H1 (cell line): ENCODE measurements around the gene SYNJ2. TPM values are rescaled to one million over a fixed set of nuclear protein-coding genes. Genes with fewer than 3 reads are reported as not detected.
A peak's percentile ranks its signal among the peaks of the same experiment; 100 is the strongest.

Experiments
- CTCF ChIA-PET: fragments of 300-600 bp; sonication (Branson Sonifier 250); formaldehyde crosslinking; loops from one replicate; lab custom pipeline; 2021; ENCODE audit not compliant: partially characterized antibody; lab: Charles Lee
- POLR2A ChIA-PET: fragments of 300-600 bp; sonication (Branson Sonifier 250); formaldehyde crosslinking; loops from one replicate; lab custom pipeline; 2021; ENCODE audit warnings: inconsistent platforms; ENCODE audit not compliant: partially characterized antibody; lab: Charles Lee
- DNase-seq, 2 experiments: peaks; one replicate each; pipeline versions ENCODE4 v3.0.0 to v3.0.0-alpha.2; 2010 to 2022; ENCODE audit warnings: low spot score in 2 of 2, low read depth in 1 of 2, mixed read lengths in 1 of 2
- FAIRE-seq: peaks from 2 replicates; lab custom pipeline; 2011; peaks lifted over from hg19 to GRCh38; lab: Jason Lieb, UNC
- H2AFZ ChIP-seq: 2 replicates; pipeline ENCODE4 v1.8.1; 2012; ENCODE audit warnings: low read length, inconsistent platforms
- H2AK5ac ChIP-seq: 2 replicates; pipeline ENCODE4 v1.6.1; 2013; ENCODE audit warnings: low read depth, low read length
- H2BK120ac ChIP-seq: replicated peaks from 2 replicates; pipeline ENCODE3; 2013; ENCODE audit warnings: low read depth, low read length, inconsistent platforms
- H2BK12ac ChIP-seq: 2 replicates; pipeline ENCODE4 v1.6.1; 2013; ENCODE audit warnings: low read depth, low read length
- H2BK15ac ChIP-seq: 2 replicates; pipeline ENCODE4 v1.6.1; 2013; ENCODE audit warnings: low read length
- H2BK20ac ChIP-seq: 2 replicates; pipeline ENCODE4 v1.6.1; 2013; ENCODE audit warnings: low read length
- H2BK5ac ChIP-seq: 2 replicates; pipeline ENCODE4 v1.6.1; 2013; ENCODE audit warnings: low read depth, low read length
- H3K14ac ChIP-seq: 2 replicates; pipeline ENCODE4 v1.6.1; 2013; ENCODE audit warnings: inconsistent platforms; ENCODE audit not compliant: insufficient read length
- H3K18ac ChIP-seq: 2 replicates; pipeline ENCODE4 v1.6.1; 2013; ENCODE audit warnings: low read length; ENCODE audit errors: extremely low read depth
- H3K23ac ChIP-seq: 2 replicates; pipeline ENCODE4 v1.6.1; 2013; ENCODE audit warnings: inconsistent platforms; ENCODE audit not compliant: insufficient read length
- H3K23me2 ChIP-seq: 2 replicates; pipeline ENCODE4 v1.6.1; 2013; ENCODE audit warnings: low read depth, low read length
- H3K27ac ChIP-seq: 2 replicates; pipeline ENCODE4 v1.6.1; 2011; ENCODE audit warnings: low read depth, low read length, inconsistent platforms
- H3K27me3 ChIP-seq, 4 experiments: replicated peaks in 1 of 4; 1 replicate in 1 of 4; 2 replicates in 3 of 4; pipeline versions ENCODE4 v1.6.1 to v1.8.1; 2011 to 2013; ENCODE audit warnings: low read length in 3 of 4, mild to moderate bottlenecking in 3 of 4, inconsistent platforms in 2 of 4, mixed read lengths in 2 of 4, moderate library complexity in 1 of 4; ENCODE audit not compliant: control insufficient read depth in 3 of 4, insufficient read depth in 3 of 4; ENCODE audit errors: extremely low read depth in 1 of 4
- H3K36me3 ChIP-seq, 4 experiments: 2 replicates each; pipeline versions ENCODE4 v1.6.1 to v1.8.1; 2011 to 2013; ENCODE audit warnings: mild to moderate bottlenecking in 4 of 4, low read length in 3 of 4, moderate library complexity in 2 of 4, control low read depth in 1 of 4, inconsistent platforms in 1 of 4; ENCODE audit not compliant: insufficient read depth in 4 of 4, control insufficient read depth in 2 of 4
- H3K4ac ChIP-seq: replicated peaks from 2 replicates; pipeline ENCODE3; 2013; ENCODE audit warnings: low read length, low read depth, mixed read lengths, inconsistent platforms; ENCODE audit not compliant: insufficient read length
- H3K4me1 ChIP-seq, 4 experiments: replicated peaks in 1 of 4; 1 replicate in 1 of 4; 2 replicates in 3 of 4; pipeline versions ENCODE4 v1.6.1 to v1.8.1; 2011 to 2013; ENCODE audit warnings: low read length in 3 of 4, inconsistent platforms in 2 of 4, mixed read lengths in 1 of 4; ENCODE audit not compliant: insufficient read depth in 4 of 4, control insufficient read depth in 3 of 4
- H3K4me2 ChIP-seq, 2 experiments: 2 replicates each; pipeline versions ENCODE4 v1.6.1 to v1.8.1; 2011 to 2013; ENCODE audit warnings: low read depth in 2 of 2, low read length in 2 of 2, control low read depth in 1 of 2, inconsistent platforms in 1 of 2, mild to moderate bottlenecking in 1 of 2; ENCODE audit not compliant: insufficient read depth in 1 of 2
- H3K4me3 ChIP-seq, 4 experiments: fragments of 200-600, 300-600 bp in 1 of 4; sonication (generic), shearing (Covaris generic), sonication (Bioruptor Twin) in 1 of 4; 2 replicates each; pipeline versions ENCODE4 v1.5.1 to v1.8.1; 2011 to 2016; ENCODE audit warnings: low read length in 4 of 4, low read depth in 3 of 4, control low read depth in 2 of 4, inconsistent platforms in 2 of 4, mild to moderate bottlenecking in 2 of 4, mixed read lengths in 1 of 4, moderate library complexity in 1 of 4; ENCODE audit not compliant: insufficient read depth in 2 of 4; ENCODE audit errors: extremely low read depth in 1 of 4
- H3K56ac ChIP-seq: replicated peaks from 2 replicates; pipeline ENCODE3; 2013; ENCODE audit warnings: low read depth, mild to moderate bottlenecking, mixed read lengths, low read length, inconsistent platforms; ENCODE audit not compliant: insufficient read length
- H3K79me1 ChIP-seq: 2 replicates; pipeline ENCODE4 v1.6.1; 2013; ENCODE audit warnings: low read depth, low read length, control low read depth
- H3K79me2 ChIP-seq, 2 experiments: 2 replicates each; pipeline versions ENCODE4 v1.6.1 to v1.8.1; 2012 to 2013; ENCODE audit warnings: low read length in 2 of 2, mild to moderate bottlenecking in 2 of 2, inconsistent platforms in 1 of 2; ENCODE audit not compliant: insufficient read depth in 2 of 2, control insufficient read depth in 1 of 2
- H3K9ac ChIP-seq, 4 experiments: replicated peaks in 1 of 4; 1 replicate in 1 of 4; 2 replicates in 3 of 4; pipeline versions ENCODE4 v1.6.1 to v1.8.1; 2011 to 2013; ENCODE audit warnings: low read depth in 3 of 4, low read length in 3 of 4, control low read depth in 2 of 4, mild to moderate bottlenecking in 2 of 4, moderate library complexity in 2 of 4, inconsistent platforms in 1 of 4; ENCODE audit errors: extremely low read depth in 1 of 4
- H3K9me3 ChIP-seq, 2 experiments: 2 replicates each; pipeline versions ENCODE4 v1.6.1 to v1.8.1; 2012 to 2013; ENCODE audit warnings: mild to moderate bottlenecking in 2 of 2, moderate library complexity in 2 of 2, control low read depth in 1 of 2, inconsistent platforms in 1 of 2, low read depth in 1 of 2, low read length in 1 of 2, mixed read lengths in 1 of 2; ENCODE audit not compliant: insufficient read depth in 2 of 2
- H4K20me1 ChIP-seq, 2 experiments: replicated peaks in 1 of 2; 2 replicates each; pipeline versions ENCODE3 to v1.8.1; 2011 to 2013; ENCODE audit warnings: inconsistent platforms in 2 of 2, low read length in 2 of 2, mild to moderate bottlenecking in 1 of 2; ENCODE audit not compliant: insufficient read depth in 2 of 2, control insufficient read depth in 1 of 2
- H4K5ac ChIP-seq: 2 replicates; pipeline ENCODE4 v1.6.1; 2013; ENCODE audit warnings: low read length, low read depth, mixed read lengths, inconsistent platforms; ENCODE audit not compliant: insufficient read length
- H4K8ac ChIP-seq: 2 replicates; pipeline ENCODE4 v1.8.0; 2013; ENCODE audit warnings: mild to moderate bottlenecking, moderate library complexity, low read length, inconsistent platforms; ENCODE audit not compliant: insufficient read depth; ENCODE audit errors: extremely low read depth
- H4K91ac ChIP-seq: replicated peaks from 2 replicates; pipeline ENCODE3; 2013; ENCODE audit warnings: low read length, mixed read lengths, inconsistent platforms; ENCODE audit not compliant: insufficient read length
- CTBP2 ChIP-seq: IDR thresholded peaks from 2 replicates; pipeline ENCODE4 v1.7.0; 2011; ENCODE audit warnings: borderline replicate concordance, mild to moderate bottlenecking, moderate library complexity, mixed read lengths, low read length; ENCODE audit not compliant: insufficient read depth, insufficient read length
- EZH2 ChIP-seq: fragments of 200-600 bp; sonication (generic); IDR thresholded peaks from 2 replicates; pipeline ENCODE4 v1.7.1; 2012; ENCODE audit warnings: low read depth, mild to moderate bottlenecking, moderate library complexity, low read length, inconsistent platforms; ENCODE audit not compliant: severe bottlenecking
- POU5F1 ChIP-seq: IDR thresholded peaks from 2 replicates; pipeline ENCODE4 v1.6.1; 2011; ENCODE audit warnings: low read depth, mild to moderate bottlenecking, low read length, moderate library complexity
- SRF ChIP-seq: IDR thresholded peaks from 2 replicates; pipeline ENCODE4 v1.6.1; 2011; ENCODE audit warnings: mild to moderate bottlenecking, low read depth, low read length, moderate library complexity
- YY1 ChIP-seq: IDR thresholded peaks from 2 replicates; pipeline ENCODE4 v1.6.1; 2011; ENCODE audit warnings: low read depth, mild to moderate bottlenecking, low read length
- WGBS, 2 experiments: shearing (Covaris generic) in 1 of 2; methylation state at CpG; one replicate each; pipeline versions ENCODE4 v1.1.6 to v1.1.7; 2013 to 2015; ENCODE audit warnings: low lambda C conversion rate in 2 of 2, mixed read lengths in 2 of 2, inconsistent platforms in 1 of 2, low coverage in 1 of 2, missing lambda C conversion rate in 1 of 2; ENCODE audit not compliant: insufficient replicate concordance in 2 of 2, insufficient coverage in 1 of 2, insufficient read length in 1 of 2; ENCODE audit errors: extremely low coverage in 1 of 2, missing lambda C conversion rate in 1 of 2; 5-methylcytosine and 5-hydroxymethylcytosine counted together
- polyA plus RNA-seq, 7 experiments: library from polyadenylated mRNA; depleted of rRNA in 3 of 7; stranded (reverse) in 5 of 7; unstranded in 2 of 7; fragments of >200 nt in 5 of 7; fragments of 200-250 nt in 2 of 7; gene quantifications; 1 replicate in 5 of 7; 2 replicates in 1 of 7; 4 replicates in 1 of 7; pipeline versions ENCODE4 v1.2.1 to v1.2.3, GENCODE V29; 2011 to 2013; ENCODE audit warnings: missing spikeins in 2 of 7, mixed read lengths in 2 of 7
- total RNA-seq: library from RNA; stranded (reverse); fragmentation: NEBNext Ultra II Directional; extraction: Animal tissue kit (Norgen Biotek cat#: 25700); gene quantifications from 2 replicates; pipeline ENCODE4 v1.2.1, GENCODE V29; 2021

Gene SYNJ2
- total and polyA plus RNA-seq, 2 of the 8 experiments (the other 6 are each of a cell fraction or from before 2014, with no cell fraction given) = 3.7 to 13.9 TPM

- Histone ChIP-seq H3K9ac (no peak overlapping the region), H3K56ac (no peak overlapping the region), H3K27me3 (no peaks in the 10 kb centered on the region), H2BK5ac (no peak overlapping the region), H3K18ac (no peak overlapping the region), H4K20me1 (no peaks in the 10 kb centered on the region), H3K36me3 (no peaks in the 10 kb centered on the region), H3K14ac (no peak overlapping the region), H4K5ac (no peak overlapping the region), H3K4me1 (peaks cover 4 to 15% (median 6%) of the 10 kb centered on the region in 4 experiments), H2AFZ (no peak overlapping the region), H4K91ac (no peak overlapping the region), H2BK120ac (no peak overlapping the region), H3K23me2 (no peaks in the 10 kb centered on the region), H2AK5ac (no peak overlapping the region), H3K27ac (no peak overlapping the region), H3K4me3 (no peak overlapping the region), H4K8ac (no peak overlapping the region), H2BK12ac (no peak overlapping the region), H3K79me1 (peaks cover 2% of the 10 kb centered on the region; the same call in 1 of the 2 replicates), H2BK15ac (no peak overlapping the region), H3K9me3 (no peaks in the 10 kb centered on the region), H2BK20ac (no peak overlapping the region), H3K4ac (no peak overlapping the region), H3K23ac (no peak overlapping the region), H3K4me2 (no peak overlapping the region), H3K79me2 (no peaks in the 10 kb centered on the region)
- ChIA-PET CTCF (interaction anchor here (0.6 to 2.5 kb wide), 4 partner anchors 10 to 67 kb away, joined by 3 to 11 read pairs (median 8); no protein-coding TSS in a partner anchor), POLR2A (interaction anchor here (1.4 kb wide), 1 partner anchor 13 kb away, joined by 3 read pairs; no protein-coding TSS in a partner anchor)
- no peak for DNase-seq
- TF ChIP-seq POU5F1 = no peak
- no peak for TF ChIP-seq CTBP2
- TF ChIP-seq EZH2 = no peak
- TF ChIP-seq YY1 = peak; percentile 50; the same call in 1 of the 2 replicates
- TF ChIP-seq SRF = no peak
- no peak for FAIRE-seq
- WGBS, 2 experiments = 88% methylated on average over 10 of the region's 10 CpGs; no CpG with 5 or more reads in 1 of the 2 experiments
These were observed 22.4 kb downstream of the SYNJ2 start for GRCh38 chr6:158003910-158004700.
